ENCODE measurements around the gene AFF3. TPM values are rescaled to one million over a fixed set of nuclear protein-coding genes. Genes with fewer than 3 reads are reported as not detected.

AFF3 gene
- total RNA-seq, 1 donor from 2014 or later: 44.6 TPM

- intact Hi-C loops (cut with DNase I): no loop called here
- Histone ChIP-seq H3K36me3 (no peaks in the 10 kb centered on the region), H3K27ac (no peak overlapping the region), H3K4me1 (peaks cover 3% of the 10 kb centered on the region), H3K27me3 (no peaks in the 10 kb centered on the region), H3K9me3 (no peaks in the 10 kb centered on the region), H3K4me3 (no peak overlapping the region)
- no peak for DNase-seq
- no peak for TF ChIP-seq CTCF (IDR thresholded peaks at IDR 0.05)
- no peak for ATAC-seq
These were observed 433.2 kb downstream of the AFF3 start for GRCh38 chr2:99709229-99709628.

GRCh38 chr2:99708231-99708630 lies 434.2 kb downstream of the AFF3 start:
- Histone ChIP-seq H3K4me1 (peaks cover 3% of the 10 kb centered on the region), H3K36me3 (no peaks in the 10 kb centered on the region), H3K27ac (no peak overlapping the region), H3K9me3 (no peaks in the 10 kb centered on the region), H3K4me3 (no peak overlapping the region), H3K27me3 (no peaks in the 10 kb centered on the region)
- TF ChIP-seq CTCF (IDR thresholded peaks at IDR 0.05): no peak
- intact Hi-C loops (cut with DNase I): no loop called here
- DNase-seq (no peak), ATAC-seq (no peak)

GRCh38 chr2:99707592-99707991 lies 434.8 kb downstream of the AFF3 start:
- TF ChIP-seq CTCF (IDR thresholded peaks at IDR 0.05): no peak
- no peaks in the 10 kb centered on the region for H3K9me3 ChIP-seq
- H3K36me3 ChIP-seq: no peaks in the 10 kb centered on the region
- no peaks in the 10 kb centered on the region for H3K27me3 ChIP-seq
- intact Hi-C loops (cut with DNase I): no loop called here
- H3K4me1 ChIP-seq: peaks cover 3% of the 10 kb centered on the region
- ATAC-seq: no peak
- no peak for DNase-seq
- no peak overlapping the region for H3K4me3 ChIP-seq
- H3K27ac ChIP-seq: no peak overlapping the region

GRCh38 chr2:99706735-99707134 lies 435.7 kb downstream of the AFF3 start:
- intact Hi-C loops (cut with DNase I): no loop called here
- DNase-seq (no peak), ATAC-seq (no peak)
- TF ChIP-seq CTCF (IDR thresholded peaks at IDR 0.05): no peak
- Histone ChIP-seq H3K27me3 (no peaks in the 10 kb centered on the region), H3K4me1 (peaks cover 3% of the 10 kb centered on the region), H3K4me3 (no peak overlapping the region), H3K9me3 (no peaks in the 10 kb centered on the region), H3K36me3 (no peaks in the 10 kb centered on the region), H3K27ac (no peak overlapping the region)

GRCh38 chr2:99701503-99701902 lies 440.9 kb downstream of the AFF3 start:
- Histone ChIP-seq H3K9me3 (no peaks in the 10 kb centered on the region), H3K27ac (no peak overlapping the region), H3K4me1 (no peaks in the 10 kb centered on the region), H3K27me3 (no peaks in the 10 kb centered on the region), H3K4me3 (no peak overlapping the region), H3K36me3 (no peaks in the 10 kb centered on the region)
- DNase-seq: no peak
- intact Hi-C loops (cut with DNase I): no loop called here
- ATAC-seq: no peak
- no peak for TF ChIP-seq CTCF (IDR thresholded peaks at IDR 0.05)
